Smooth muscle cell (in vitro differentiated cells): Measurements from ENCODE around the gene POLR2J3. TPM values are rescaled to one million over a fixed set of nuclear protein-coding genes. Genes with fewer than 3 reads are reported as not detected.
"Not testable (repeated sequence)": the region's sequence is repeated elsewhere in the genome, so short reads cannot be mapped to it uniquely, and the experiment has no call there.

Experiments
- DNase-seq: peaks from one replicate; lab custom pipeline; 2025; ENCODE audit not compliant: unreplicated experiment; lab: John Stamatoyannopoulos, UW
- H2AFZ ChIP-seq: fragments of 200-600 bp; sonication (generic); 2 replicates; pipeline ENCODE4 v1.6.0; 2016; ENCODE audit warnings: antibody characterized with exemption, low read depth, mild to moderate bottlenecking
- H3F3A ChIP-seq: fragments of 200-600 bp; sonication (generic); 2 replicates; pipeline ENCODE4 v1.6.0; 2017; ENCODE audit warnings: antibody characterized with exemption, low read depth
- H3K27ac ChIP-seq: fragments of 200-600 bp; sonication (generic); 2 replicates; pipeline ENCODE4 v1.5.1; 2016; ENCODE audit warnings: low read depth, mild to moderate bottlenecking
- H3K27me3 ChIP-seq: fragments of 200-600 bp; sonication (generic); 2 replicates; pipeline ENCODE4 v1.6.1; 2016; ENCODE audit warnings: low read depth, mild to moderate bottlenecking
- H3K36me3 ChIP-seq: fragments of 200-600 bp; sonication (generic); 2 replicates; pipeline ENCODE4 v1.5.1; 2016; ENCODE audit warnings: low read depth
- H3K4me1 ChIP-seq: fragments of 200-600 bp; sonication (generic); 2 replicates; pipeline ENCODE4 v1.5.1; 2016; ENCODE audit warnings: low read depth
- H3K4me2 ChIP-seq: fragments of 200-600 bp; sonication (generic); 2 replicates; pipeline ENCODE4 v1.6.0; 2016; ENCODE audit warnings: mild to moderate bottlenecking
- H3K4me3 ChIP-seq: fragments of 200-600 bp; sonication (generic); 2 replicates; pipeline ENCODE4 v1.5.1; 2016; ENCODE audit warnings: mild to moderate bottlenecking
- H3K79me2 ChIP-seq: fragments of 200-600 bp; sonication (generic); 2 replicates; pipeline ENCODE4 v1.6.0; 2016; ENCODE audit warnings: low read depth, mild to moderate bottlenecking
- H3K9ac ChIP-seq: fragments of 200-600 bp; sonication (generic); 2 replicates; pipeline ENCODE4 v1.6.0; 2016; ENCODE audit warnings: low read depth
- H3K9me3 ChIP-seq: fragments of 200-600 bp; sonication (generic); replicated peaks from 2 replicates; pipeline ENCODE4 v1.5.1; 2016; ENCODE audit warnings: low read depth
- H4K20me1 ChIP-seq: fragments of 200-600 bp; sonication (generic); 2 replicates; pipeline ENCODE4 v1.6.0; 2016; ENCODE audit warnings: low read depth
- WGBS: methylation state at CpG from one replicate; pipeline ENCODE4 v1.1.7; 2016; ENCODE audit warnings: low lambda C conversion rate; 5-methylcytosine and 5-hydroxymethylcytosine counted together
- polyA plus RNA-seq: library from polyadenylated mRNA; unstranded; fragments of >200 nt; fragmentation: Nextera tagmentation; extraction: Ambion mirVana; gene quantifications from 2 replicates; pipeline ENCODE4 v1.2.1, GENCODE V29; 2016
- total RNA-seq: library from RNA; depleted of rRNA; stranded (reverse); fragments of >200 nt; gene quantifications from 2 replicates; pipeline ENCODE4 v1.2.3, GENCODE V29; 2014

Gene POLR2J3
- total and polyA plus RNA-seq, 2 experiments from 2014 or later, result 2.8 to 54.2 TPM

DNA sequence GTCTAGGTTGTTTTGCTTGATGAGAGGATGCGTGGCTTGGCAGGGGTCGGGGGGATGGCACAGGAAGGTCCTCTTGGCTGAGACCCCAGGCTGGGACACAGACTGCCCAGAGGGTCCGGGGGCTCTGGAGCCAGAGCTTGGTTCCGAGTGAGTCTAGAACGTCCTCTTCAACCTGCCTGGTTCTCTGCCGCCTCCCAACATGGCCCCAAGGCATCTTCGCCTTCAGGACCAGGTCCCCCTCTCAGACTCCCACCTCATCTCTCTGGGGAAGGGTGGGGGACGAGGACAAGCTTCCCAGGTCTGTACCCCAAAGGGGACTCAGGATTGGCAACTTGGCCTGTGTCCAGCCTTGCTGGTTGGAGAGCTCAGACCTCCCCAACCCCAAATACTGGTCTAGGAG is 30.3 kb downstream of the POLR2J3 start:
- no CpG with 5 or more reads among the region's 8 CpGs for WGBS
- H3K36me3 ChIP-seq, H3K27ac ChIP-seq, H2AFZ ChIP-seq, H3K4me2 ChIP-seq, H3F3A ChIP-seq, H3K27me3 ChIP-seq, H3K9ac ChIP-seq, H3K4me3 ChIP-seq, H3K9me3 ChIP-seq, H3K4me1 ChIP-seq, DNase-seq, H3K79me2 ChIP-seq, H4K20me1 ChIP-seq: not testable (repeated sequence)

DNA sequence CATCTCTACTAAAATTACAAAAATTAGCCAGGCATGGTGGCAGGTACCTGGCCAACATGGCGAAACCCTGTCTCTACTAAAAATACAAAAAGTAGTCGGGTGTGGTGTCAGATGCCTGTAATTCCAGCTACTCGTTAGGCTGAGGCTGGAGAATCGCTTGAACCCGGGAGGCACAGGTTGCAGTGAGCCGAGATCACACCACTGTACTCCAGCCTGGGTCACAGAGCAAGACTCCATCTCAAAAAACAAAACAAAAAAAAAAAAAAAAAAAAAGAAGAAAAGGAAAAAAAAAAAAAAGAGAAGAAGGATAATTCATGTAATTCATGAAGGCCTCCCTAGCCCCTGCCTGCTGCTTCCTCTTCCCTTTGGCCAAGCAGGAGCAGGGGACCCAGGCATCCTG is 31.8 kb downstream of the POLR2J3 start:
- H4K20me1 ChIP-seq, H3K9ac ChIP-seq, H3K9me3 ChIP-seq, H3K27me3 ChIP-seq, H3K4me1 ChIP-seq, H3K27ac ChIP-seq, DNase-seq, H3K36me3 ChIP-seq, H3K4me3 ChIP-seq, H3K4me2 ChIP-seq, H3F3A ChIP-seq, H2AFZ ChIP-seq, H3K79me2 ChIP-seq: not testable (repeated sequence)
- WGBS, result 73% methylated on average over 4 of the region's 6 CpGs

DNA sequence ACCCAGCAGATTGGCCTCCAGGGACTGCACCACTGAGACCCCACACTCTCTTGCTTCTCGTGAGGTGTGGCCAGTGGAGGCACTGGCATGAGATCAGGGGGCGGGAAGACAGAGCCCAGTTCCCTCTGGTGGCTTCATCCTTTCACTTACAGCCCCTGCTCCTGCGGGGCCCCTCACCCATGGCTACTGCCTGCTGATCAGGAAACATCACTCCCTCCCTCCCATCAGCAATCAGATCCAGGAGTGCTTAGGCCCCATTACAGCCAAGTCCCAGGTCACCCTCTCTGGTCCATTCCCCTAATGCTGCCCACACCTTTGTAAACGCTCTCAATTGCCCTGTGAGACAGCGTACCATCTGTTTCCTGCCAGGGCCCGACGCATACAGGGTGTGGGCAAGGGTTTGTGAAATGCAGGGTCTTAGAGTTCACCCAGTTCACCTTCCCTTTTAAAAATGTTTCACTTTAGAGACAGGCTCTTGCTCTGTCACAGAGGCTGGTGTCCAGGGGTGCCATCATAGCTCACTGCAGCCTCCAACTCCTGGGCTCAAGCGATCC is 37.2 kb downstream of the POLR2J3 start:
- 91% methylated on average over 1 of the region's 8 CpGs for WGBS
- not testable (repeated sequence) for DNase-seq, H4K20me1 ChIP-seq, H3K27ac ChIP-seq, H3K4me2 ChIP-seq, H3F3A ChIP-seq, H3K4me1 ChIP-seq, H3K36me3 ChIP-seq, H3K79me2 ChIP-seq, H3K27me3 ChIP-seq, H3K9me3 ChIP-seq, H3K9ac ChIP-seq, H3K4me3 ChIP-seq, H2AFZ ChIP-seq

DNA sequence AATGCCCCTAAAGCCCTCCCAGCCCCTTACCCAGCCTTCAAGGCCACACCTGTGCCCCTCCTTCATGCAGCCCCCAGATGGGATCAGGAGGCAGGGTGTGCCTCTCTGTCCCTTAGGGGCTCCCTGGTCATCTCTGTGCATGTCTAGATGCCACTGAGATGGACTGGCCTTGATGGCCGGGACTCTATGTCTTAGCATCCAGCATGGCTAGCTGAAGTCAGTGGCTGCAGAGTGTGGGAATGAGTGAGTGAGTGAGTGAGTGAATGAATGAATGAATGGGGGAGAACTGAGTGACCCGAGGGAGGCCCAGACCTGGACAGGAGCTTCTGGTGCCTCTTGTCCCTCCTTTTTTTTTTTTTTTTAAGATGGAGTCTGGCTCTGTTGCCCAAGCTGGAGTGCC is 40.3 kb downstream of the POLR2J3 start:
- 100% methylated on average over 2 of the region's 2 CpGs for WGBS
- not testable (repeated sequence) for H3K79me2 ChIP-seq, DNase-seq, H2AFZ ChIP-seq, H3K36me3 ChIP-seq, H3K4me1 ChIP-seq, H3K9ac ChIP-seq, H3K27me3 ChIP-seq, H4K20me1 ChIP-seq, H3F3A ChIP-seq, H3K27ac ChIP-seq, H3K9me3 ChIP-seq, H3K4me3 ChIP-seq, H3K4me2 ChIP-seq

DNA sequence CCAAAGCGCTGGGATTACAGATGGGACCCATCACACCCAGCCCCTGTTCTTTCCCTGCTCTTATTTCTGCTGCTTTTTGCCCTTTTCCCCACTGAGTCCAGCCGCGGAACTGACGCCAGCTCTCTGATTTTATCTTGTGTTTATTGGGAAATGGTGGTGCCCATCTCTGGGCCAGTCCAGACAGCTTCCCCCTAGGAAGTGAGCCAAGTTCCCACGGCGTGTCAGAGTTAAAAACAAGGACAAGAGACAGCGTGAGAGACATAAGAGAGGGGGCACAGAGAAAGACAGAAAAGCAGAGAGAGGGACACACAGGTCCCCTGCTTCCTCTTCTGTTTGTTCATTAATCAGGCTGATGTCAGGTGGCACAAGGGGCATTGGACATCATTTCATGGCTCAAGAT is 40.8 kb downstream of the POLR2J3 start:
- not testable (repeated sequence) for H4K20me1 ChIP-seq, H3K4me1 ChIP-seq, DNase-seq, H3K9ac ChIP-seq, H3K4me2 ChIP-seq, H2AFZ ChIP-seq, H3K79me2 ChIP-seq, H3K27me3 ChIP-seq, H3K36me3 ChIP-seq, H3K4me3 ChIP-seq, H3K27ac ChIP-seq, H3K9me3 ChIP-seq, H3F3A ChIP-seq
- no CpG with 5 or more reads among the region's 7 CpGs for WGBS

DNA sequence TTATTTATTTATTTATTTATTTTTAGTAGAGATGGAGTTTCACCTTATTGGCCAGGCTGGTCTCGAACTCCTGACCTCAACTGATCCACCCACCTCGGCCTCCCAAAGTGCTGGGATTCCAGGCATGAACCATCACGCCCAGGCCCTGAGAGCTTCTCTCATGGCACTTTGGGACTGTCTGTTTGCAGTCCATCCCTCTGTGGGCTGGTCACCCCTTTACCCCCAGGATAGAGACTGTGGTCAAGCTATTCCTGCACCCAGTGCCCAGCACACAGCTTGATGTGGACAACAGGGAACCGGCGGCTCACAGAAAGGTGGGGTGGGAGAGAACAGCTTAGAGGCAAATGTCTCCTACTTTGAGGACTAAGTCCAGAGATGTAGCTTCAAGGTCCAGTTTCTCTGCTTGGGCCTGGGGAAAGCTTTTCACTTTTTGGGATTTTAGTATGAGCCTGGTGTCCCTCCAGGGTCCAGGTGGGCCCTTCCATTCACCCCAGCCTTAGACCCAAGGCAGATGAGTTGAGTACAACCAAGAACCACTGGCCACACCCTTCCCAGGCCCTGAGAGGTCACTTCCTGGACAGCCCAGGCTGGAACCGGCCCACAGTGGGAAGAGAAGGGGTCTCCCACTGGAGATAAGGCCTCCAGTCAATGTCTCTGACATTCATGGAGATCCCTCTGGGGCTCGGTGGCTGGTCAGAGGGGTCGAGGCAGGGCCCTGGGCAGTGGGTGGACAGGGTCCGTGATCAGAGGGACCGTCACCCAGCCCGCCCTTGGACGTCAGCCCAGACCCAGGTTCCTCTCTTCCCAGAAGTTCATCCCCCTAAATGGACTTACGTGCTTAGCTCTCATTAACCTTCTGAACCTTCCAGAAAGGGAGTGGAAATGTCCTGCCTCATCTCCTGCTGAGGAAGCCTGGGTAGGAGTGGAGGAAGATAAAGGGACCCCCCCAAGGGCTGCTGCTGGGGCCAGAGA is 44.3 kb downstream of the POLR2J3 start:
- not testable (repeated sequence) for H3K27ac ChIP-seq, H3K9me3 ChIP-seq, H3K9ac ChIP-seq, H2AFZ ChIP-seq, H3F3A ChIP-seq, H3K27me3 ChIP-seq, H3K79me2 ChIP-seq, DNase-seq, H3K36me3 ChIP-seq, H3K4me2 ChIP-seq, H3K4me3 ChIP-seq, H4K20me1 ChIP-seq, H3K4me1 ChIP-seq
- no CpG with 5 or more reads among the region's 13 CpGs for WGBS

DNA sequence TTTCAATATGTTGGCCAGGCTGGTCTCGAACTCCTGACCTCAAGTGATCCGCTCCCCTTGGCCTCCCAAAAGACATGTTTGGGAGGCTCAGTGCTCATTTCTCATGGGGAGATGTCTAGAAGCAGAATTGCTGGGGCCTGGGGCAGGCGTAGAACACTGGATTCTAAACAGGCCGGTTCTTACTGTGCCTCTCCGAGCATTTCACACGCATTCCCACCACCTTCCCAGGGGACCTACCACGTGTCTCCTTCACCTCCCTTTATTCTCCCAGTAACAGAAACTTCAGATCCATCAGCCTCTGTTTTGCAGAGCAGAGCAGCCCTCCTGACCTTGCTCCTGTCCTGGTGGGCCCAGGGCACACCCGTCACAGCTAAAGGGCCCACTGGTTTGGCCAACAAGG is 45.2 kb downstream of the POLR2J3 start:
- not testable (repeated sequence) for H3K27ac ChIP-seq, H3K27me3 ChIP-seq, H3K4me3 ChIP-seq, H3K9ac ChIP-seq, H3F3A ChIP-seq, H2AFZ ChIP-seq, H3K79me2 ChIP-seq, DNase-seq, H3K4me1 ChIP-seq, H3K9me3 ChIP-seq, H3K36me3 ChIP-seq, H4K20me1 ChIP-seq, H3K4me2 ChIP-seq
- 90% methylated on average over 1 of the region's 8 CpGs for WGBS

DNA sequence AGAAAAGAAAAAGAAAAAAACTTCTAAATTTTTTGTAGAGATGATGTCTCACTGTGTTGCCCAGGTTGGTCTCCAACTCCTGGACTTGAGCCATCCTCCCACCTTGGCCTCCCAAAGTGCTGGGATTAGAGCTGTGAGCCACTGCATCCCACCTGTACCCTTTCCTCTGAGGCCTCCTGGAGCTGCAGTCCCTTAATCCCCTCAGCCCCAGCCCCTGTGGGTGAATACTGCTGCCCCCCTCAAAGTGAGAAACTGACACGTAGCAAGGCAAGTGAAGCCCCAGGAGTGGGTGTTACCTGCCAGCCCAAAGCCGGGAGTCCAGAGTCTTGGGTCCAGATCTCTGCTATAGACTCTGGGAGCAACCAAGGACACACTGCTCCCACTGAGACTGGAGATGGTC is 47.6 kb downstream of the POLR2J3 start:
- H3K36me3 ChIP-seq, H3K9me3 ChIP-seq, H3K4me1 ChIP-seq, H3K4me2 ChIP-seq, H3K9ac ChIP-seq, H3K4me3 ChIP-seq, H4K20me1 ChIP-seq, DNase-seq, H3F3A ChIP-seq, H3K79me2 ChIP-seq, H2AFZ ChIP-seq, H3K27me3 ChIP-seq, H3K27ac ChIP-seq: not testable (repeated sequence)
- WGBS, result no CpG with 5 or more reads among the region's 2 CpGs
